ENCODE measurements around the gene AMBP.

Gene AMBP

GRCh38 chr9:114025196-114025753 lies 52.8 kb downstream of the AMBP start:
- no peak overlapping the region for H3K4me3 ChIP-seq (ENCODE audit: low read length)
- TF ChIP-seq ZNF274 (IDR thresholded peaks at IDR 0.05; ENCODE audit: low read depth, low read length) = no peak

- no peak for TF ChIP-seq ZNF274 (IDR thresholded peaks at IDR 0.05; ENCODE audit: low read depth, low read length)
- H3K4me3 ChIP-seq (ENCODE audit: low read length) = no peak overlapping the region
These were observed 54.1 kb downstream of the AMBP start for GRCh38 chr9:114023961-114024360.

GRCh38 chr9:114021578-114021977 lies 56.5 kb downstream of the AMBP start:
- H3K4me3 ChIP-seq (ENCODE audit: low read length) = no peak overlapping the region
- no peak for TF ChIP-seq ZNF274 (IDR thresholded peaks at IDR 0.05; ENCODE audit: low read depth, low read length)

GRCh38 chr9:114017741-114018715 lies 60.1 kb downstream of the AMBP start:
- no peak for TF ChIP-seq ZNF274 (IDR thresholded peaks at IDR 0.05; ENCODE audit: low read depth, low read length)

DNA sequence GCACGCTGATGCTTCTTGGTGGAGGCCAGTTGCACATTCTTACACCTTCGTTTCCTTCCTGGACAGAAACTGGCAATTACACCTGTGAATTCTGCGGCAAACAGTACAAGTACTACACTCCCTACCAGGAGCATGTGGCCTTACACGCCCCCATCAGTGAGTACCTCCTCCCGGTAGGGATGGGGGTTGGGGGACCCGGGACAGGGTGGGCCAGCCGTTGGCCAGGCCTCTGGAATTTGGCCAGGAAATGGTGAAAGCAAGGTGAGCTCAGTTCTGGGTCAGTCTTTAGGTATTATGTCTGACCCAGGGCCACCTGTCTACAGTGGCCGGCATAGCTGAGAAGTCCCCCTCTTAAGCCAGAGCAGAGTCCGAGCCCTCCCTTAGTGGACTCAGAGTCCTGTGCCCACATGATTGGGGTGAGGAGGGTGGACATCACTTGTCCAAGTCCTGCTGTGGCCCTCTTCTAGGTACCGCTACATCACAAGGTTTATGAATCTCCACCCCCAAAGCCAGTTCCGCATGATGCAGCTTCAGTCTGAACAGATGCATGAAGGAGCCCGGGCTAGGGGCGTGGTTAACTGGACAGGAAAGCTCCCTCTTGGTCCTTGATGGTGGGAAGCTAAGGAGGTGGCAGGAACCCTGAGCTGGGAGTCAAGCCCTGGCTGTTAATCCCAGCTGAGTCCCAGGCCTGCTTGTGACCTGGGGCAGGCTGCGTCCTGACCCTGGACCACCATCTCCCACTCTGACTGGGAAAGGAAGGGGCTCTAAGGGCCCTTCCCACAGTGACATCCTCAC lies 61.3 kb downstream of the AMBP start:
- TF ChIP-seq ZNF274 (IDR thresholded peaks at IDR 0.05; ENCODE audit: low read depth, low read length) = no peak
- H3K4me3 ChIP-seq (ENCODE audit: low read length) = no peak overlapping the region

More at GRCh38 chr9:114017741-114018715, 60.1 kb downstream of the AMBP start:
- no peak overlapping the region for H3K4me3 ChIP-seq (ENCODE audit: low read length)

GRCh38 chr9:114016101-114016500 lies 62.0 kb downstream of the AMBP start:
- no peak for TF ChIP-seq ZNF274 (IDR thresholded peaks at IDR 0.05; ENCODE audit: low read depth, low read length)
- H3K4me3 ChIP-seq (ENCODE audit: low read length) = no peak overlapping the region

GRCh38 chr9:114015607-114016006 lies 62.5 kb downstream of the AMBP start:
- TF ChIP-seq ZNF274 (IDR thresholded peaks at IDR 0.05; ENCODE audit: low read depth, low read length) = no peak
- no peak overlapping the region for H3K4me3 ChIP-seq (ENCODE audit: low read length)

GRCh38 chr9:114014044-114014443 lies 64.1 kb downstream of the AMBP start:
- no peak for TF ChIP-seq ZNF274 (IDR thresholded peaks at IDR 0.05; ENCODE audit: low read depth, low read length)
- no peak overlapping the region for H3K4me3 ChIP-seq (ENCODE audit: low read length)

- no peak for TF ChIP-seq ZNF274 (IDR thresholded peaks at IDR 0.05; ENCODE audit: low read depth, low read length)
These were observed 66.0 kb downstream of the AMBP start for GRCh38 chr9:114012126-114012525.

GRCh38 chr9:114011313-114011712 lies 66.8 kb downstream of the AMBP start:
- TF ChIP-seq ZNF274 (IDR thresholded peaks at IDR 0.05; ENCODE audit: low read depth, low read length) = no peak
- H3K4me3 ChIP-seq (ENCODE audit: low read length) = no peak overlapping the region

More at GRCh38 chr9:114012126-114012525, 66.0 kb downstream of the AMBP start:
- H3K4me3 ChIP-seq (ENCODE audit: low read length) = no peak overlapping the region
